Measurements from ENCODE around the gene DISP2. TPM values are rescaled to one million over a fixed set of nuclear protein-coding genes. Genes with fewer than 3 reads are reported as not detected.

The DISP2 gene
- total and polyA plus RNA-seq, 2 experiments from 2014 or later = 0.05 to 0.15 TPM

- DNase-seq (ENCODE audit: low read depth in 1 of 2, low spot score in 1 of 2) = no peak
- Histone ChIP-seq H3K27me3 (no peaks in the 10 kb centered on the region), H3K36me3 (no peaks in the 10 kb centered on the region), H3K27ac (no peak overlapping the region), H3K4me1 (ENCODE audit: low read depth) (no peaks in the 10 kb centered on the region), H3K9me3 (ENCODE audit: low read depth) (no peaks in the 10 kb centered on the region), H3K4me3 (no peak overlapping the region)
- TF ChIP-seq, protein P1, sequence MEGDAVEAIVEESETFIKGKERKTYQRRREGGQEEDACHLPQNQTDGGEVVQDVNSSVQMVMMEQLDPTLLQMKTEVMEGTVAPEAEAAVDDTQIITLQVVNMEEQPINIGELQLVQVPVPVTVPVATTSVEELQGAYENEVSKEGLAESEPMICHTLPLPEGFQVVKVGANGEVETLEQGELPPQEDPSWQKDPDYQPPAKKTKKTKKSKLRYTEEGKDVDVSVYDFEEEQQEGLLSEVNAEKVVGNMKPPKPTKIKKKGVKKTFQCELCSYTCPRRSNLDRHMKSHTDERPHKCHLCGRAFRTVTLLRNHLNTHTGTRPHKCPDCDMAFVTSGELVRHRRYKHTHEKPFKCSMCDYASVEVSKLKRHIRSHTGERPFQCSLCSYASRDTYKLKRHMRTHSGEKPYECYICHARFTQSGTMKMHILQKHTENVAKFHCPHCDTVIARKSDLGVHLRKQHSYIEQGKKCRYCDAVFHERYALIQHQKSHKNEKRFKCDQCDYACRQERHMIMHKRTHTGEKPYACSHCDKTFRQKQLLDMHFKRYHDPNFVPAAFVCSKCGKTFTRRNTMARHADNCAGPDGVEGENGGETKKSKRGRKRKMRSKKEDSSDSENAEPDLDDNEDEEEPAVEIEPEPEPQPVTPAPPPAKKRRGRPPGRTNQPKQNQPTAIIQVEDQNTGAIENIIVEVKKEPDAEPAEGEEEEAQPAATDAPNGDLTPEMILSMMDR (IDR thresholded peaks at IDR 0.05; ENCODE audit: low read depth, low read length) = no peak
Measured at GRCh38 chr15:40347559-40348473, 10.2 kb upstream of the DISP2 start.

DNA sequence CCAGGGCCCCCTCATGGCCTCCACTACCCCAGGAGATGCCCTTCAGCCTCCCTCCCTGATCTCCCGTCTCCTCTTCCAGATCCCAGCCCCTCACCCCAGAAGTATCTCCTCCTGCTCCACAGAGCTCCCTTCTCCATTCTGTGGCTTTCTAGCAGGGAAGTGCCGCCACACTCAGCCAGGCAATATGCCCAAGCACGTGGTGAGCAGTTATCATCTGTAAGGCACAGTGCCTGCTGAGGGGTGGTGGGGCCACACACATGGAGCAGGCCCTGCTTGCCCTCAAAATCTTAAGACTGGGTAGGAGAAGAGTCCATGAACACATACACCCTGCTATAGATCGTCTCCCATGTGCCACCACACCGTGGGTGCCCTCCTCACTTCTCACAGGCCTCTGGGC, 9.5 kb upstream of the DISP2 start:
- no peaks in the 10 kb centered on the region for H3K4me1 ChIP-seq (ENCODE audit: low read depth)
- TF ChIP-seq, protein P1 (IDR thresholded peaks at IDR 0.05; ENCODE audit: low read depth, low read length) = no peak
- no peaks in the 10 kb centered on the region for H3K36me3 ChIP-seq
- H3K4me3 ChIP-seq = no peak overlapping the region
- H3K27ac ChIP-seq = no peak overlapping the region
- no peaks in the 10 kb centered on the region for H3K9me3 ChIP-seq (ENCODE audit: low read depth)
- no peaks in the 10 kb centered on the region for H3K27me3 ChIP-seq
- no peak for DNase-seq (ENCODE audit: low read depth in 1 of 2, low spot score in 1 of 2)

DNA sequence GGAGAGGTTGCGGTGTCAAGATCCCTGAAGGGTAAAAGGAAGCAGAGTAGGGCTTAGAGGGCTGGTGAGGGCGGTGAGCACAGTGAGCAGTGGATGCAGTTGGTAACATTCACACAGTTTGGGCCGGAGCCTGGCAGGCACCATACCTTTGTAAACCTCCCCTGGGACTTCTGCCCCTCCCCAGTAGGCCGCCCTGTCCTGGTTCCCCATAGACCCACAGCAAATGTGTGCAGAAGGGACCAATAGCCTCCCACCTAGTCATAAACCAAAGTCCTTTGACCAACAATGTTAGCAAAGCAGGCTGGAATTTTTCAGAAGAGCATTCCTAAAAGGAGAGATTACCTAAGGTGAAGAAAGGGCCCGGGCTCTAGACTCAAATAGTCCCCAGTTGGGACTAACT, 8.9 kb upstream of the DISP2 start:
- no peak overlapping the region for H3K4me3 ChIP-seq
- DNase-seq (ENCODE audit: low read depth in 1 of 2, low spot score in 1 of 2) = no peak
- TF ChIP-seq, protein P1 (IDR thresholded peaks at IDR 0.05; ENCODE audit: low read depth, low read length) = no peak
- no peaks in the 10 kb centered on the region for H3K4me1 ChIP-seq (ENCODE audit: low read depth)
- no peaks in the 10 kb centered on the region for H3K36me3 ChIP-seq
- H3K27me3 ChIP-seq = no peaks in the 10 kb centered on the region
- H3K9me3 ChIP-seq (ENCODE audit: low read depth) = no peaks in the 10 kb centered on the region
- H3K27ac ChIP-seq = no peak overlapping the region

DNA sequence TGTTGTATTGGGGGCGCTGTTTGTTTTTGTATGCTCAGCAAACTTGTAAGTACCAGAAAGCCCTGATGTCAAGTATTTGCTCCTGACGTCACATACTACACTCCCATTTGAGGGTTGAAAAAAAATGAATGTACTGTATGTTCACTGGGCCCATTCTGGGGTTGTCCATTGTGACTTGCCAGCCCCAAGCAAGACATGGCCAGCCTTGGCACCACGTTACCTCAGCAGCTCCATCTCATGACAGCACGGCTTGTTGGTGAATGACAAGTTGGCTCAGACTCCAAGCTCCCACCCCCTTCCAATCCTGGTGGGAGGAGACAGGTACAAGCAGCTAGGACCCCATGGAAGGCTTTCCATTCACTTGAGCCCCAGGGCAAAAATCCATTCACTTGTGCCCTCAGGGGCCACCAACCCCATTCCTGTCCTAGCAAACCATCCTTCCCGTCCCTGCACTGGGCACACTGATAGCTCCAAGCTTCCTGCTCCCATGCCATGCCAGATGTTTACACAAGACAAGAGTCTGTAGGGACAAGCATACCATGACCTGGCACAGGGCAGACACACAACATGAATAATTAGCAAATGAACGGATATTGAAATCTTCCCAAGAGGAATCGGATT, 5.6 kb upstream of the DISP2 start:
- no peak for DNase-seq (ENCODE audit: low read depth in 1 of 2, low spot score in 1 of 2)
- Histone ChIP-seq H3K27ac (no peak overlapping the region), H3K27me3 (no peaks in the 10 kb centered on the region), H3K4me3 (no peak overlapping the region), H3K36me3 (no peaks in the 10 kb centered on the region), H3K9me3 (ENCODE audit: low read depth) (no peaks in the 10 kb centered on the region), H3K4me1 (ENCODE audit: low read depth) (no peaks in the 10 kb centered on the region)
- TF ChIP-seq, protein P1 (IDR thresholded peaks at IDR 0.05; ENCODE audit: low read depth, low read length) = no peak

GRCh38 chr15:40353697-40354096, 4.3 kb upstream of the DISP2 start:
- no peak for DNase-seq (ENCODE audit: low read depth in 1 of 2, low spot score in 1 of 2)

More at GRCh38 chr15:40353697-40354096, 4.3 kb upstream of the DISP2 start:
- no peaks in the 10 kb centered on the region for H3K36me3 ChIP-seq
- TF ChIP-seq, protein P1 (IDR thresholded peaks at IDR 0.05; ENCODE audit: low read depth, low read length) = no peak
- no peaks in the 10 kb centered on the region for H3K27me3 ChIP-seq
- peaks cover 4% of the 10 kb centered on the region for H3K4me1 ChIP-seq (ENCODE audit: low read depth)
- H3K27ac ChIP-seq = no peak overlapping the region
- no peak overlapping the region for H3K4me3 ChIP-seq
- no peaks in the 10 kb centered on the region for H3K9me3 ChIP-seq (ENCODE audit: low read depth)
